Bronchial epithelial cell (primary cell): Measurements from ENCODE around the gene MYORG. TPM values are rescaled to one million over a fixed set of nuclear protein-coding genes. Genes with fewer than 3 reads are reported as not detected.
A peak's percentile ranks its signal among the peaks of the same experiment; 100 is the strongest.

Source experiments
- DNase-seq: peaks from one replicate; pipeline ENCODE4 v3.0.0-alpha.2; 2010; ENCODE audit warnings: low read depth
- FAIRE-seq: peaks from 2 replicates; lab custom pipeline; 2011; peaks lifted over from hg19 to GRCh38; lab: Jason Lieb, UNC
- H3K27me3 ChIP-seq: 2 replicates; pipeline ENCODE4 v1.5.1; 2011; ENCODE audit warnings: low read length; ENCODE audit not compliant: control insufficient read depth, insufficient read depth
- H3K36me3 ChIP-seq: 2 replicates; pipeline ENCODE4 v1.5.1; 2011; ENCODE audit warnings: low read length; ENCODE audit not compliant: control insufficient read depth, insufficient read depth
- H3K4me3 ChIP-seq: 2 replicates; pipeline ENCODE4 v1.5.1; 2011; ENCODE audit warnings: mild to moderate bottlenecking, low read depth, low read length, control low read depth
- CTCF ChIP-seq: IDR thresholded peaks from 2 replicates; pipeline ENCODE4 v1.5.1; 2011; ENCODE audit warnings: mild to moderate bottlenecking, moderate library complexity, low read length, control low read depth, inconsistent platforms; ENCODE audit not compliant: insufficient read depth, severe bottlenecking
- total RNA-seq: library from RNA; depleted of rRNA; stranded (reverse); fragments of >200 nt; gene quantifications from 2 replicates; pipeline ENCODE4 v1.2.1, GENCODE V29; 2014

The MYORG gene
- total RNA-seq, 1 donor from 2014 or later = 2.1 TPM

GRCh38 chr9:34400686-34401602 is 24.2 kb upstream of the MYORG start:
- DNase-seq (no peak), FAIRE-seq (no peak)
- no peak for TF ChIP-seq CTCF
- H3K27me3 ChIP-seq = no peaks in the 10 kb centered on the region
- H3K36me3 ChIP-seq = peaks cover 20% of the 10 kb centered on the region
- no peak overlapping the region for H3K4me3 ChIP-seq

DNA sequence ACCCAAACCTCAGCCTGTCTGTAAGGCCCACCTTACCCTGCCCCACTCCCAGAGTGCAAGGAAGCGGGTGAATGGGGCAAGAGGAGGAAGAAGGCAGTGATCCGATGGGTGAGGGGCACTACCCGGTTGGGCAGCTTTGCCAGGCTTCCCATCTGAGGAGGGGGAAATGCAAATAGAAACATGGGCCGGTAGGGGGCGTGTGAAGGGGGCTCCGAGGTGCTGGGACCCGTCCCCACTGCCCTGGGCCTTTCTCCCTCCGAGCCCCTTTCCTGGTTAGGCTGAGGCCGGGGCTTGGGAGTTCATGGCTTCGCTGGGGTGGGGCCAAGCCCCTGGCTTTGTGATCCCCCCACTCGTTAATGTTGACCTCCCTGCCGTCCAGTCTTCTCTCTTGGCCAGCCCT is 23.6 kb upstream of the MYORG start:
- Histone ChIP-seq H3K4me3 (no peak overlapping the region), H3K27me3 (no peaks in the 10 kb centered on the region), H3K36me3 (peaks cover 20% of the 10 kb centered on the region)
- peak; percentile 7 for TF ChIP-seq CTCF
- DNase-seq = no peak
- FAIRE-seq = no peak

DNA sequence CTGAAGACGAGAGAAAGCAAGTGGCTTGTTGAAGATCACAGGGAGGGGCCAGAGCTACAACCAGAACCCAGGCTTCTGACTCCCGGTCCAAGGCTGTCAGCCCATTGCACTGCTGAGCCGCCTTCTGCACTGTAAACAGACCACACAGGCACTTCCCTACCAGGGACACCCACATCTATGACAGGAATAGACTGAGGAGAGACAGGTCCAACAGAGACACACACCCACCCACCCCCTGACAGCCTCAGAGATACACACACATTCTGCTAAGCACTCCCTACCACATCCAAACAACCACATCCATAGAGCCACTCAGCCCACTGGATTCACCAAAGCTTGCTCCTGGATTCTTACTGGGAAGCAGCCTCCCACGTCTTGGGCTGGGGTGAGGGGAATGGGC is 23.0 kb upstream of the MYORG start:
- no peak for TF ChIP-seq CTCF
- FAIRE-seq (peak; percentile 60), DNase-seq (no peak)
- H3K4me3 ChIP-seq = no peak overlapping the region
- H3K27me3 ChIP-seq = no peaks in the 10 kb centered on the region
- peaks cover 20% of the 10 kb centered on the region for H3K36me3 ChIP-seq

- no peak for FAIRE-seq
- no peak for DNase-seq
- Histone ChIP-seq H3K4me3 (no peak overlapping the region), H3K36me3 (peaks cover 20% of the 10 kb centered on the region), H3K27me3 (no peaks in the 10 kb centered on the region)
- TF ChIP-seq CTCF = no peak
These were observed 22.2 kb upstream of the MYORG start for GRCh38 chr9:34398875-34399274.

DNA sequence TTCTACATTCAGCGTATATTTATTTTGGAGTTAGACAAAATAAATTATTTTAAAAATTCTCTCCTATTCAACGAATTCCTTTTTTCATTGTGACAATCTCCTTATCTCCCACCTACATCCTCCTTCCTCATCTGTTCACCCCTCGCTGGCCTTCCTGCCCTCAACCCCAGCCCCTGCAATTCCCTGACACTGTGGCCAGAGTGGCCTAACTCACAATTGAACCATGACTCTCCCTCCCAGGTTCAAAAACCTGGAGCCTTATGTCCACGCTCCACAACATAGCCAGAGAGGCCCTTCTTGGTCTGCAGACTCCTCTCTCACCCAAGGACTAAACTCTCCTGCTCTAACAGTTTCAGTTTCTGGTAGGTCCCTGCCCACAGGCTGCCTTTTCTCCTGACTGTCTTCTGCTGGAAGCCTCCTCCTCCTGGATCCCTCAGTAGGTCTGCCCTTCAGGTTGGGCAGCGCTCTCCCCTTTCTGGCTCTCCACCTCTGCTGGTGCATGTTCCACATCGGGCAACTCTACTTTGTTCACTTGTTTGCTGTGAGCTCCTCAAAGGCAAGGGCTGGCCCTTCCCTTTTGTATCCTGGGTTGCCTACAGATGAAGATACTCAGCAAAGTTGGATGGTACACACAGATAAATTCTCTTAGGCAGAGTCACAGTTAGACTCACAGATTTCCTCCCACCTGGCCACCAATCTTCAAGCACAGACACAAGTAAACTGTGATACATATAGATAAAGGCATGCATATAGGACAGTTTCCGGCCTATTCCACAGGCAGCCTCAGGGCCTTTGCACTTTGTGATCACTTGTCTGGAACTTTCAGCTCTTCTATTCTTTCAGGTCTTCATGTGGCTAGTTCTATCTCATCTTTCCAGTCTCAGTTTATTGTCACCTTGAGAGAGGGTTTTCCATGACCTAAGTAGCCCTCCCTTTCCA is 19.8 kb upstream of the MYORG start:
- peaks cover 8% of the 10 kb centered on the region for H3K36me3 ChIP-seq
- FAIRE-seq (no peak), DNase-seq (no peak)
- no peak overlapping the region for H3K4me3 ChIP-seq
- TF ChIP-seq CTCF = no peak
- no peaks in the 10 kb centered on the region for H3K27me3 ChIP-seq
